Measurements from ENCODE around the gene ACER2.

ACER2 gene

GRCh38 chr9:19440376-19440775 is 31.6 kb downstream of the ACER2 start:
- no peak for TF ChIP-seq CTCF (conservative IDR thresholded peaks at IDR 0.05; ENCODE audit: low read depth, low read length)
- no peak overlapping the region for H3K4me3 ChIP-seq (ENCODE audit: low read length)
- no peak for DNase-seq (ENCODE audit: low read depth)

GRCh38 chr9:19440823-19441580 is 32.2 kb downstream of the ACER2 start:
- no peak for TF ChIP-seq CTCF (conservative IDR thresholded peaks at IDR 0.05; ENCODE audit: low read depth, low read length)
- DNase-seq (ENCODE audit: low read depth), result no peak
- H3K4me3 ChIP-seq (ENCODE audit: low read length), result no peak overlapping the region

GRCh38 chr9:19441730-19442129 is 32.9 kb downstream of the ACER2 start:
- no peak overlapping the region for H3K4me3 ChIP-seq (ENCODE audit: low read length)
- no peak for TF ChIP-seq CTCF (conservative IDR thresholded peaks at IDR 0.05; ENCODE audit: low read depth, low read length)
- DNase-seq (ENCODE audit: low read depth), result no peak

GRCh38 chr9:19442240-19442639 is 33.4 kb downstream of the ACER2 start:
- TF ChIP-seq CTCF (conservative IDR thresholded peaks at IDR 0.05; ENCODE audit: low read depth, low read length), result no peak
- no peak for DNase-seq (ENCODE audit: low read depth)
- H3K4me3 ChIP-seq (ENCODE audit: low read length), result no peak overlapping the region

- no peak overlapping the region for H3K4me3 ChIP-seq (ENCODE audit: low read length)
- TF ChIP-seq CTCF (conservative IDR thresholded peaks at IDR 0.05; ENCODE audit: low read depth, low read length), result no peak
- DNase-seq (ENCODE audit: low read depth), result no peak
These were observed 36.6 kb downstream of the ACER2 start for GRCh38 chr9:19445452-19445851.

GRCh38 chr9:19446361-19446861 is 37.6 kb downstream of the ACER2 start:
- no peak overlapping the region for H3K4me3 ChIP-seq (ENCODE audit: low read length)
- DNase-seq (ENCODE audit: low read depth), result no peak
- no peak for TF ChIP-seq CTCF (conservative IDR thresholded peaks at IDR 0.05; ENCODE audit: low read depth, low read length)

Measured in retinal pigment epithelial cell (primary cell).